ENCODE data around the gene IKBKG. TPM values are rescaled to one million over a fixed set of nuclear protein-coding genes. Genes with fewer than 3 reads are reported as not detected.
"Not testable (repeated sequence)": the region's sequence is repeated elsewhere in the genome, so short reads cannot be mapped to it uniquely, and the experiment has no call there.

Gene IKBKG
- total and polyA plus RNA-seq, 2 of the 8 experiments (the other 6 are each of a cell fraction or from before 2014, with no cell fraction given): 17.5 to 18.1 TPM

DNA sequence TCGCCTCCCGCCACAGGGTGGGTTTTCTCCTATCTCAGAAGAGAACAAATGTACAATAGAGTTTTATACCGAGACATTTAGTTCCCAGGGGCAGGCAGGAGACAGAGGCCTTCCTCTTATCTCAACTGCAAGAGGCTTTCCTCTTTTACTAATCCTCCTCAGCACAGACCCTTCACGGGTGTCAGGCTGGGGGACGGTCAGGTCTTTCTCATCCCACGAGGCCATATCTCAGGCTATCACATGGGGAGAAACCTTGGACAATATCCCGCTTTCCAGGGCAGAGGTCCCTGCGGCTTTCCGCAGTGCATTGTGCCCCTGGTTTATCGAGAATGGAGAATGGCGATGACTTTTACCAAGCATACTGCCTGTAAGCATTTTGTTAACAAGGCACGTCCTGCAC, 61.4 kb downstream of the IKBKG start:
- H2BK12ac ChIP-seq (ENCODE audit: low read depth, low read length); H3K4ac ChIP-seq (replicated peaks; ENCODE audit: insufficient read length, low read depth, low read length); H3K27me3 ChIP-seq (replicated peaks in 1 of 4; ENCODE audit: control insufficient read depth in 3 of 4, extremely low read depth in 1 of 4, insufficient read depth in 3 of 4, low read length in 3 of 4); H3K36me3 ChIP-seq (ENCODE audit: control insufficient read depth in 2 of 4, insufficient read depth in 4 of 4, low read length in 3 of 4); H3K79me2 ChIP-seq (ENCODE audit: control insufficient read depth in 1 of 2, insufficient read depth in 2 of 2, low read length in 2 of 2); H3K14ac ChIP-seq (ENCODE audit: insufficient read length); H3K9ac ChIP-seq (replicated peaks in 1 of 4; ENCODE audit: extremely low read depth in 1 of 4, low read depth in 3 of 4, low read length in 3 of 4); DNase-seq (ENCODE audit: low read depth in 1 of 2, low spot score in 2 of 2); H2AK5ac ChIP-seq (ENCODE audit: low read depth, low read length); H4K5ac ChIP-seq (ENCODE audit: insufficient read length, low read depth, low read length); H3K23ac ChIP-seq (ENCODE audit: insufficient read length); H2AFZ ChIP-seq (ENCODE audit: low read length); H2BK120ac ChIP-seq (replicated peaks; ENCODE audit: low read depth, low read length); H3K9me3 ChIP-seq (ENCODE audit: insufficient read depth in 2 of 2, low read depth in 1 of 2, low read length in 1 of 2); FAIRE-seq; H3K79me1 ChIP-seq (ENCODE audit: low read depth, low read length); H3K23me2 ChIP-seq (ENCODE audit: low read depth, low read length); H3K4me1 ChIP-seq (replicated peaks in 1 of 4; ENCODE audit: control insufficient read depth in 3 of 4, insufficient read depth in 4 of 4, low read length in 3 of 4); H4K91ac ChIP-seq (replicated peaks; ENCODE audit: insufficient read length, low read length); POLR2A ChIA-PET (ENCODE audit: partially characterized antibody); H3K56ac ChIP-seq (replicated peaks; ENCODE audit: insufficient read length, low read depth, low read length); H3K4me2 ChIP-seq (ENCODE audit: insufficient read depth in 1 of 2, low read depth in 2 of 2, low read length in 2 of 2); H3K4me3 ChIP-seq (ENCODE audit: extremely low read depth in 1 of 4, insufficient read depth in 2 of 4, low read depth in 3 of 4, low read length in 4 of 4); H4K8ac ChIP-seq (ENCODE audit: extremely low read depth, insufficient read depth, low read length); H4K20me1 ChIP-seq (replicated peaks in 1 of 2; ENCODE audit: control insufficient read depth in 1 of 2, insufficient read depth in 2 of 2, low read length in 2 of 2); H2BK20ac ChIP-seq (ENCODE audit: low read length); H3K27ac ChIP-seq (ENCODE audit: low read depth, low read length); H2BK15ac ChIP-seq (ENCODE audit: low read length); CTCF ChIA-PET (ENCODE audit: partially characterized antibody); H2BK5ac ChIP-seq (ENCODE audit: low read depth, low read length); H3K18ac ChIP-seq (ENCODE audit: extremely low read depth, low read length): not testable (repeated sequence)
- WGBS, 2 experiments (ENCODE audit: extremely low coverage in 1 of 2, insufficient coverage in 1 of 2, insufficient read length in 1 of 2, insufficient replicate concordance in 2 of 2, low coverage in 1 of 2, low lambda C conversion rate in 2 of 2, missing lambda C conversion rate in 1 of 2): 92% methylated on average over 9 of the region's 12 CpGs; no CpG with 5 or more reads in 1 of the 2 experiments

DNA sequence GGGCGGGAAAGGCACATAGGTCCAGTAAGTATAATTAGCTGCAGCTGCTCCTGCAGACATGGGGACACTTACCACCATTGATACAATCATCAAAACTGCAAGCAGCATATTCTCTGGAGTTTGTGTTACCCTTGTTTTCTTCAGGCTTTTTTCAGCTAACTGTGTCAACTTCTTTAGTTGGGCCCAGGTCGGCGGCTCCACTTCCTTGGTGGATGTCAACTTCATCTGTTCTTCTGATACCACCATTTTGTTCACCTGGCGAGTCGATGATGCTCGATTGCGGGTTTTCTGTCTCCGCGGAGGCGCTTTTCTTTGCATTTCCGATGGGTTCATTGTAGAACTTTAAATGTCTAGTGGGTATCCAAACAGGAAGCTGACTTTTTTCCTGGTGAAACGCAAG, 63.7 kb downstream of the IKBKG start:
- H3K27ac ChIP-seq (ENCODE audit: low read depth, low read length); H2BK20ac ChIP-seq (ENCODE audit: low read length); H3K14ac ChIP-seq (ENCODE audit: insufficient read length); H2BK120ac ChIP-seq (replicated peaks; ENCODE audit: low read depth, low read length); H3K79me2 ChIP-seq (ENCODE audit: control insufficient read depth in 1 of 2, insufficient read depth in 2 of 2, low read length in 2 of 2); H3K9ac ChIP-seq (replicated peaks in 1 of 4; ENCODE audit: extremely low read depth in 1 of 4, low read depth in 3 of 4, low read length in 3 of 4); H2BK12ac ChIP-seq (ENCODE audit: low read depth, low read length); H3K4me3 ChIP-seq (ENCODE audit: extremely low read depth in 1 of 4, insufficient read depth in 2 of 4, low read depth in 3 of 4, low read length in 4 of 4); H3K56ac ChIP-seq (replicated peaks; ENCODE audit: insufficient read length, low read depth, low read length); H2BK15ac ChIP-seq (ENCODE audit: low read length); H3K79me1 ChIP-seq (ENCODE audit: low read depth, low read length); FAIRE-seq; H3K36me3 ChIP-seq (ENCODE audit: control insufficient read depth in 2 of 4, insufficient read depth in 4 of 4, low read length in 3 of 4); H3K4ac ChIP-seq (replicated peaks; ENCODE audit: insufficient read length, low read depth, low read length); H2BK5ac ChIP-seq (ENCODE audit: low read depth, low read length); H3K23ac ChIP-seq (ENCODE audit: insufficient read length); H2AK5ac ChIP-seq (ENCODE audit: low read depth, low read length); H3K27me3 ChIP-seq (replicated peaks in 1 of 4; ENCODE audit: control insufficient read depth in 3 of 4, extremely low read depth in 1 of 4, insufficient read depth in 3 of 4, low read length in 3 of 4); H3K4me2 ChIP-seq (ENCODE audit: insufficient read depth in 1 of 2, low read depth in 2 of 2, low read length in 2 of 2); H4K5ac ChIP-seq (ENCODE audit: insufficient read length, low read depth, low read length); POLR2A ChIA-PET (ENCODE audit: partially characterized antibody); H3K23me2 ChIP-seq (ENCODE audit: low read depth, low read length); H3K4me1 ChIP-seq (replicated peaks in 1 of 4; ENCODE audit: control insufficient read depth in 3 of 4, insufficient read depth in 4 of 4, low read length in 3 of 4); H4K20me1 ChIP-seq (replicated peaks in 1 of 2; ENCODE audit: control insufficient read depth in 1 of 2, insufficient read depth in 2 of 2, low read length in 2 of 2); H2AFZ ChIP-seq (ENCODE audit: low read length); H3K18ac ChIP-seq (ENCODE audit: extremely low read depth, low read length); H4K91ac ChIP-seq (replicated peaks; ENCODE audit: insufficient read length, low read length); H3K9me3 ChIP-seq (ENCODE audit: insufficient read depth in 2 of 2, low read depth in 1 of 2, low read length in 1 of 2); DNase-seq (ENCODE audit: low read depth in 1 of 2, low spot score in 2 of 2); H4K8ac ChIP-seq (ENCODE audit: extremely low read depth, insufficient read depth, low read length): not testable (repeated sequence)
- CTCF ChIA-PET (ENCODE audit: partially characterized antibody): interaction anchor here (0.9 to 1.6 kb wide), 2 partner anchors 9 to 12 kb away, joined by 3 to 5 read pairs; no protein-coding TSS in a partner anchor
- 93% methylated on average over 11 of the region's 12 CpGs; no CpG with 5 or more reads in 1 of the 2 experiments for WGBS, 2 experiments (ENCODE audit: extremely low coverage in 1 of 2, insufficient coverage in 1 of 2, insufficient read length in 1 of 2, insufficient replicate concordance in 2 of 2, low coverage in 1 of 2, low lambda C conversion rate in 2 of 2, missing lambda C conversion rate in 1 of 2)

All from H1 (cell line).